Suppressor macrophage treated with lipopolysaccharide for 4 hours (primary cell): ENCODE results near the gene KSR1.
A peak's percentile ranks its signal among the peaks of the same experiment; 100 is the strongest.
"Not testable (repeated sequence)": the region's sequence is repeated elsewhere in the genome, so short reads cannot be mapped to it uniquely, and the experiment has no call there.

Experiments used
- DNase-seq: peaks from one replicate; pipeline ENCODE4 v3.0.0-alpha.2; 2020

Gene KSR1

DNA sequence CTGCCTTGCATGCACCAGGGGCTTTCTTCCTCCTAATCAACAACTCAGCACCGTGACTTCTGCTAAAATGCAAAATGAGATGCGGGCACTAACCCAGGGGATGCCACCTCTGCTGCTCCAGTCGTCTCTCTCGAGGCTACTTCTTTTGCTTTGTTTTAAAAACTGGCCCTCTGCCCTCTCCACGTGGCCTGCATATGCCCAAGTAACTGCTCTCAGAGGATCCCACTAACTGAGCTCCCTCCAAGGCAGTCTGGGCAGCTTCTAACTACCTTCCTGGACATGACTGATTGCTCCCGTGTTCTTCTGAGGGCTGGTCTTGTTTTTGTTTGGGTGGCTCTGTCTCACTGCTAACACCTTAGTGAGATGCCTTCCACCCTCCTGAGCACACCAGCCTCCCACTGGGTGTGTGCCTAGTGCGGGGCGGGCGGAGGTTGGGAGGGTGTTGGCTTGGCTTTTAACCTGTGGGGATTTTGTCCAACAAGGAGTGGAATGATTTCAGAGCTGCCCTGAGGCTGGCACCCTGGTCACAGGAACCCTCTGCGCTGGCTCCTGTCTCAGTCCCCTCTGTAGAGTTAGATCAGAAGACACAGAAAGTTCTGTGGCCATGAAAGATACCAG is 165.8 kb downstream of the KSR1 start:
- DNase-seq, result no peak

GRCh38 chr17:27622986-27623385 is 166.7 kb downstream of the KSR1 start:
- no peak for DNase-seq

GRCh38 chr17:27623614-27624013 is 167.4 kb downstream of the KSR1 start:
- no peak for DNase-seq

- no peak for DNase-seq
Observed at GRCh38 chr17:27624539-27624938, 168.3 kb downstream of the KSR1 start.

- DNase-seq, result no peak
Observed at GRCh38 chr17:27625856-27626255, 169.6 kb downstream of the KSR1 start.

GRCh38 chr17:27627514-27627913 is 171.3 kb downstream of the KSR1 start:
- DNase-seq, result no peak

- no peak for DNase-seq
Observed at GRCh38 chr17:27628376-27628775, 172.1 kb downstream of the KSR1 start.

DNA sequence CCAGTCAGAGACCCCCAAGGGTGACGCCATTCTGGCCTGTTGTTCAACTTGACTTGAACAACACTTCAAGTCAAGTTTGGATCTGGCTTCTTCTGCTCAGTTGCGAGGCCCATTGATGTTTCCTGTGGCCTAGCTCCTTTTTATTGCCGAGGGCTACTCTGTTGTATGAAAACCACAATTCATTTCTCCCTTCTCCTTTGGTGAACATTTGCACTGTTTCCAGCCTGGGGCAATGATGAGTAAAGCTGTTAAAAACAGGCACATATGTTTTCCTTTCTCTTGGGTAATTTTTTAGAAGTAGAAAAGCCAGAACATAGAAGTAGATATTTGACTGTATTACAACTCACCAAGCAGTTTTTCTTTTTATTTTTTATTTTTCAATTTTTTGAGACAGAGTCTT is 173.0 kb downstream of the KSR1 start:
- not testable (repeated sequence) for DNase-seq

DNA sequence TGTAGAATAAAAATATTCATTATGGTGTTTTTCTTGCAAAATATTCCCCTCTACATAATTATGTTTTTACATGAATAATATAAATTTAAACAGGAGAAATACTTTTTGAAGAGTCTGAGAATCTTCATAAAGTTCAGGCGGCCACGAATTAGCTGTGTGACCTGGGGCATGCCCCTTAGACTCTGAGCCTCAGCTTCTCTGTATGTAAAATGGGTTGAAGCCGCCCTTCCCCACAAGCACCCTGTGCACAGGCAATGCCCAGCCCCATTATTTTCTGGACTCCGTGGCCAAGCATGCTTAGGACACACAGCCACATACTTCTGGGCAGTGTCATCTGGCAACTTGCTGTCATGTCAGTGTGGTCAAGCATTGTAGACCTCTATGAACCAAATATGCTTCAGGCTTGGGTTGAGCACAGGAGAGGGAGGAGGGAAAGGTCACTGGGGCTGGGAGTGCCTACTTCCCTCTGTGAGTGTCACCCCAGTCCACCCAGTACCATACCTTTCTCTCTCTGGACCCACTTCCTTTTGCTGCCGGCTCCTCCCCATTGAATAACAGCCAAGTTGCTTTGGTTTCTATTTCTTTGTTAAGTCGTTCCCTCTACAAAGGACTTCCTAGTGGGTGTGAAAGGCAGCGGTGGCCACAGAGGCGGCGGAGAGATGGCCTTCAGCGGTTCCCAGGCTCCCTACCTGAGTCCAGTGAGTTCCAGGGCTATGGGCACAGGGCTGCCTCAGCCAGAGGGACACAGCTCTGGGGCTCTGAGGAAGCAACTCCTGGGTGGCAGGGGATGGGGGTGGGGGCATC is 174.6 kb downstream of the KSR1 start, which contains the start of gene LGALS9:
TSS of gene LGALS9 (plus strand) at position 582 of the 804 bp plus-strand sequence. CDS start at position 660, 78 bp downstream.
- DNase-seq, result peak; percentile 88

- DNase-seq, result peak; percentile 60
Observed at GRCh38 chr17:27631411-27631760, 175.1 kb downstream of the KSR1 start.

GRCh38 chr17:27631897-27632725 is 175.9 kb downstream of the KSR1 start:
- DNase-seq, result no peak

GRCh38 chr17:27632766-27633165 is 176.5 kb downstream of the KSR1 start:
- DNase-seq, result peak; percentile 89

GRCh38 chr17:27633312-27634025 is 177.2 kb downstream of the KSR1 start:
- DNase-seq, result no peak

GRCh38 chr17:27634026-27634335 is 177.7 kb downstream of the KSR1 start:
- DNase-seq, result no peak

DNA sequence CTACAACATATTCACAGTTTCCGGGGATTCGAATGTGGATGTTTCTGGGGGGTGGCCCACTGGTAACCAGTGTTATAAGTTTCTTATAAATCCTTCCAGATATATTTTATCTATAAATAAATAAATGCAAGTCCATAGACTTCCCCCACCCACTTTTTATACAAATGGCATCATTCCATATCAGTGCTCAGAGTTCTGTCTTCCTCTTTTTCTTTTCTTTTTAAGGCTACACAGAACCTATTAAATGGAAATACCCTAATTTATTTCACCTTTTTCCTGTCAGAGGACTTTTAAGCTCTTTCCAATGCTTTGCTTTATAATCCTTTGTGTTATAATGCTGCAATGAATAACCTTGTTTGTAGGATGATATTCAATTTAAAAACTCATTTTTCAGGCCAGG is 178.5 kb downstream of the KSR1 start:
- DNase-seq, result peak; percentile 27

- peak; percentile 85 for DNase-seq
Observed at GRCh38 chr17:27635275-27635823, 179.1 kb downstream of the KSR1 start.

DNA sequence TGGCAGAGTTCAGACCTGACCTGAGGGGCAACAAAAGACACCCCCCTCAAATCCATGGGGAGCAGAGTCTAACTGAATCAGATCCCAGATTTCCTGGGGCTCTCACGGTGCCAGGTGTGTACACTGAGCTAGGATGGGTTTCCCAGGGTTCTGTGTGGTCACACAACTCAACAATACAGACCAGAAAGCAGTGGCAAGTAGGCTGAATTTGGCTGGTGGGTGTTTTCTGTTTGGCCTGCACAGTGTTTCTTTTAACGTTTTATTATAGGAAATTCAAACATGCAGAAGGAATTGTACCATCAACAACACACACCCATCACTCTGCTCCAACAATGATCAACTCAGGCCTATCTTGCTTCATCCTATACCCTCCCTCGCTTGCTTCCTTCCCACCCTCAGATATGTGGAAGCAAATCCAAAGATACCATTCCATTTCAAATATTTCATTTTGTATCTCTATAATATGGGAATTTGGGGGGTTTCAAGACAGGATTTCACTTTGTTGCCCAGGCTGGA is 179.8 kb downstream of the KSR1 start:
- DNase-seq, result not testable (repeated sequence)

- DNase-seq, result not testable (repeated sequence)
Observed at GRCh38 chr17:27637818-27638217, 181.6 kb downstream of the KSR1 start.

GRCh38 chr17:27638415-27638914 is 182.2 kb downstream of the KSR1 start:
- DNase-seq, result peak; percentile 54

DNA sequence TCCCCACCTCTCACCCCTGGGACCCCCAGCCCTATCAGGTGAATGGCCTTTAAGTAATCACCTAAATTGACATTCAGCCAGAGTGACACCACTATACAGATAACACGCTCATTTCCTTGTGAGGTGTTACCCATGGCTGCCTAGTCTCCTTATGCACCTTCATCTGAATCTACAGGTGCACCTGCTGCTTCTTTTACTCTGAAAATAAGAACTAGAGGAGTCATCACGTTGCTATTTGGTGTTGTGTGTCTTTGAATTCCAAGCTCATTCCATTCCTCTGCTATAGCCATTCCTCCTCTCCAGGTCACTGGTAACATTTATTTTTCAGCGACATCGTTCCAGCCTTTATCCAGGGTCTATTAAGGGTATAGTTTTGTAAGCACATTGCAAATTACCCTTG is 184.5 kb downstream of the KSR1 start:
- DNase-seq, result no peak

- DNase-seq, result no peak
Observed at GRCh38 chr17:27644586-27644985, 188.3 kb downstream of the KSR1 start.

DNA sequence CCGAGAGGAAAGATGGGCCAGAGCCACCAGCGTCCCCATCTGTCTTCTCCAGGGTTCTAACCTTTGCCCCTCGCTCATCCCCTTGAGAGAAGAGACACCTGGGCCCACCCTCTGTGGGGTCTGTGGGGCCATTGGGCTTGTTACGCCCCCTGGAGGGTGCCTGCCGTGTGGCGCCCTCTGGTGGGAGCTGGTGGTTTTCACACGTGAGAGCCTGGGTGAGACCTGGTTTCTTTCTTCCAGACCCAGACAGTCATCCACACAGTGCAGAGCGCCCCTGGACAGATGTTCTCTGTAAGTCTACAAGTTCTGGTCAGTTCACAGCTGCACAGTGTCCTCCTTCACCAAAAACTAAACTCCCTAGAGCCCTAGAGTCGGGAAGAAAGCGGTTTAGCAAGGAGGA is 189.4 kb downstream of the KSR1 start:
- DNase-seq, result not testable (repeated sequence)
